Measurements from ENCODE around the gene UNC5A.
A peak's percentile ranks its signal among the peaks of the same experiment; 100 is the strongest.

UNC5A gene

DNA sequence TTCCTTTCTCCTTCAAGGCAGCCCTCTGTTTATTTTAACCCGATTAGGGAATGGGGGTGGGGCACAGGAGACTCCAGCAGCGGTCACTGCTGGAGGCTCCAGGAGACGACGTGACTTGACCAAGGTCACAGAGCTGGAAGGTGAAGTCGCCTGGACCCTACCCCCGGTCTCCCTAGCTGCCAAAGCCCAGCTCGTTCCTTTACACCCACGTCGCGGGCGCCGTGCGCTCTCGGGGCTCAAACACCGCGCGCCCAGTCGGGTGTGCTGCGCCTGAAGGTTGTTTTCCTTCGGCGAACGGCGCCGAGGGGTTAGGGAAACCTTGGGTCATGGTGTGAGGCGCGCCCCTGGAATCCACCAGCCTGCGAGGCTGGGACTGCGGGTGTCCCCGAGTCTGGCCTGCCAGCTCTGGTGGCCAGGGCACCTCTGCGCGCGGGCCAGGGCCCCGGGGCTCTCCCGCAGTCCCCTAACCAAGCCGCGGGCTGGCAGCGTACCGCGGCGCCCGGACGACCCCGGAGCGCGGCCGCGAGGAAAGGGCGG, 747 bp upstream of the UNC5A start:
- Histone ChIP-seq H2BK15ac (replicated peaks; ENCODE audit: low read depth) (no peak overlapping the region), H3K9ac (ENCODE audit: low read length) (no peak overlapping the region), H2BK5ac (ENCODE audit: low read length) (no peak overlapping the region), H3K4me3 (ENCODE audit: low read length) (peak overlapping the region; percentile 22), H3K56ac (ENCODE audit: low read length) (peak overlapping the region; percentile 25), H3K23ac (ENCODE audit: low read length) (no peak overlapping the region), H3K36me3 (ENCODE audit: control insufficient read depth, insufficient read depth, low read length) (no peaks in the 10 kb centered on the region), H2AK5ac (ENCODE audit: low read length) (no peak overlapping the region), H3K18ac (ENCODE audit: low read length) (no peak overlapping the region), H3K27me3 (ENCODE audit: insufficient read depth, low read length, poor library complexity) (peaks cover 30% of the 10 kb centered on the region), H3K4ac (ENCODE audit: low read depth, low read length) (no peak overlapping the region), H3K27ac (ENCODE audit: low read depth, low read length) (no peak overlapping the region), H3K79me1 (ENCODE audit: low read length) (no peaks in the 10 kb centered on the region), H2BK120ac (ENCODE audit: low read depth, low read length) (no peak overlapping the region), H4K8ac (ENCODE audit: low read depth, low read length) (no peak overlapping the region), H3K79me2 (ENCODE audit: control insufficient read depth, insufficient read depth, low read length) (no peaks in the 10 kb centered on the region), H4K5ac (ENCODE audit: low read length) (no peak overlapping the region), H3K4me2 (ENCODE audit: low read length) (peak overlapping the region; percentile 83), H3K4me1 (ENCODE audit: control insufficient read depth, low read depth, low read length) (peaks cover 2% of the 10 kb centered on the region)
- peak; percentile 47 for DNase-seq
- WGBS (ENCODE audit: extremely low coverage, insufficient coverage, low lambda C conversion rate): no CpG with 5 or more reads among the region's 48 CpGs

DNA sequence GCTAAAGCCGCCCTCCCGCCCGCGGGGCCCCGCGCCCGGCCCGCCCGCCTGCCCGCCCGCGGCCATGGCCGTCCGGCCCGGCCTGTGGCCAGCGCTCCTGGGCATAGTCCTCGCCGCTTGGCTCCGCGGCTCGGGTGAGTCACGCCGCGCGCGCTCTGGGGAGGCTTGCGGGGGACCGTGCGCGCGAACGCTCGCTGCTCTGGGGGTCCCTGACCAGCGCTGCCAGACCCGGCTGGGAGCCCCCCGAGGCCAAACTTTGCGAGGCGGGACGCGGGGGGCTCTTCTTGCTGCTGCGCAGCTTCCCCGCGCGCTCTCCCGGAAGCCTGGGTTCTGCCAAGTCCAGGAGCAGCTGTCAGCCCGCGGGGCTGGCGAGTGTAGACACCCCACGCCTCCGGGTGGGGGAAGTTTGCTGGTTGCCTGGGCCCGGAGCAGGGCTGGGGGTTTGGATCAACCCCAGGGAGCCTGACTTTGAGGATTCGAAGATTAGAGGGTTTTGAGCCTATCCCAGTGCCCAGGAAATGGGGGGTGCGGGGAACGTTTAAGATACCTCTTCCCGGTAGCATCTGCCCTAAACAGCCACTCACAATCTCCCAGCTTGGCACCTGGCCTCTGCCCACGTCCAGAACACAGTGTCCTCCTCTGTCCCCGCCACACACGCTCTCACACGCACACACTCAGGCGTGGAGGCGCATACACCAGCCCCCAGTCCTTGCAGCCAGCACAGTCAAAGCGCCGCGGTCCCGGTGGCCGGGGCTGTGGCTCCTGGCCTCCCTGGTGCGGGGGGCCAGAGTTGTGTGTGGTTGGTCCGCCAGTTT, 535 bp downstream of the UNC5A start:
- Histone ChIP-seq H3K36me3 (ENCODE audit: control insufficient read depth, insufficient read depth, low read length) (no peaks in the 10 kb centered on the region), H3K4me3 (ENCODE audit: low read length) (no peak overlapping the region), H3K23ac (ENCODE audit: low read length) (no peak overlapping the region), H3K79me2 (ENCODE audit: control insufficient read depth, insufficient read depth, low read length) (no peaks in the 10 kb centered on the region), H2BK5ac (ENCODE audit: low read length) (no peak overlapping the region), H2BK15ac (replicated peaks; ENCODE audit: low read depth) (no peak overlapping the region), H2AK5ac (ENCODE audit: low read length) (no peak overlapping the region), H4K5ac (ENCODE audit: low read length) (no peak overlapping the region), H3K56ac (ENCODE audit: low read length) (peak overlapping the region; percentile 42), H2BK120ac (ENCODE audit: low read depth, low read length) (no peak overlapping the region), H3K9ac (ENCODE audit: low read length) (peak overlapping the region; percentile 27), H3K27ac (ENCODE audit: low read depth, low read length) (no peak overlapping the region), H3K4me1 (ENCODE audit: control insufficient read depth, low read depth, low read length) (peaks cover 2% of the 10 kb centered on the region), H3K4me2 (ENCODE audit: low read length) (peak overlapping the region; percentile 46), H3K4ac (ENCODE audit: low read depth, low read length) (no peak overlapping the region), H3K79me1 (ENCODE audit: low read length) (no peaks in the 10 kb centered on the region), H3K18ac (ENCODE audit: low read length) (no peak overlapping the region), H3K27me3 (ENCODE audit: insufficient read depth, low read length, poor library complexity) (peaks cover 30% of the 10 kb centered on the region), H4K8ac (ENCODE audit: low read depth, low read length) (no peak overlapping the region)
- no CpG with 5 or more reads among the region's 68 CpGs for WGBS (ENCODE audit: extremely low coverage, insufficient coverage, low lambda C conversion rate)
- no peak for DNase-seq

DNA sequence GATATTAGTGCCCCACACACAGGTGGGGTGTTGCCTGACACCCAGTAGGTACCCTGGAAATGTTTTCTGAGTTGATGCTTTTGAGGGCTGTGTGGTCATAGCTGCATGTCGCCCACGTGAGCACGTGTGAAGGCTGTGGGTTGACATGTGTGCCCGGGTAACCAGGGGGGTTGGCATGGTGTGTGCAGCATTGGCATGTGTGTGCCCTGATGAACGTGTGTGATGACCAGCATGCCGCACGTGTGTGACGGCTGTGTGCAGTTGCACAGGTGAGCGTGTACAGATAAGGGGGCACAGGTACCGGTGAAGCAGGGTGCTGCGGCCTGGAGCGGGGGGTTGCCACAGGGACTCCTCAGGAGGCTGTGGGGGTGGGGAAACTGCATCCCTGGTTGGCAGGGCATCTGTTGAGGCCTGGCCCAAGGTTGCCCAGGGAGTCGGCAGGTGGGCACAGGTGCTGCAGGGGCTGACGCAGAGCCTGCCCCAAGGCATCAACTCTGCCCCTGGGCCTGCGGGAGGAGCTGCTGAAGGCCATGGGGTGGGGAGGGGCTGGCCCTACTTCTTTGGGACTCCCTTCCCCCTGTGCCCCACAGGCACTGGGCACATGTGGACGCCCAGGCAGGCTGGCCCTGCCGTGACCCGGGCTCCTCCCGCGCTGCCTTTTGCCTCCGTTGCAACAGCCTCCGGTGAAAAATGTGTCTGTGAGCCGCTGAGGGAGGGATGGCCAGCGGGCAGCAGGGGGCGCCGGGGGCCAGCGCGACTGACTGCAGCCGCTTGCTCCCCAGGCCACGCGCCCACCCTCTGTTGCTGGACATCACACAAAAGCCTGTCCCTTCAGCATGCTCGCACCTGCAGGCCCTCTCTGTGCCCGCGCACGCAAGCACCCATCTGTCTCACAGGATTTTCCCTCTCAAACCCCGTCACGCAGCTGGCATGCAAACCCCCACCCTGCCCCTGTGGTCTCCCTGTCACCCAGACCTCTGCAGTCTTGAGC, 2.2 kb downstream of the UNC5A start:
- WGBS (ENCODE audit: extremely low coverage, insufficient coverage, low lambda C conversion rate): no CpG with 5 or more reads among the region's 37 CpGs
- Histone ChIP-seq H3K4me1 (ENCODE audit: control insufficient read depth, low read depth, low read length) (peaks cover 2% of the 10 kb centered on the region), H3K27me3 (ENCODE audit: insufficient read depth, low read length, poor library complexity) (peaks cover 32% of the 10 kb centered on the region), H3K18ac (ENCODE audit: low read length) (no peak overlapping the region), H3K56ac (ENCODE audit: low read length) (no peak overlapping the region), H3K79me2 (ENCODE audit: control insufficient read depth, insufficient read depth, low read length) (no peaks in the 10 kb centered on the region), H2BK15ac (replicated peaks; ENCODE audit: low read depth) (no peak overlapping the region), H3K27ac (ENCODE audit: low read depth, low read length) (no peak overlapping the region), H4K5ac (ENCODE audit: low read length) (no peak overlapping the region), H3K23ac (ENCODE audit: low read length) (peak overlapping the region; percentile 89), H3K9ac (ENCODE audit: low read length) (no peak overlapping the region), H2BK5ac (ENCODE audit: low read length) (no peak overlapping the region), H3K4ac (ENCODE audit: low read depth, low read length) (no peak overlapping the region), H2AK5ac (ENCODE audit: low read length) (no peak overlapping the region), H3K79me1 (ENCODE audit: low read length) (no peaks in the 10 kb centered on the region), H2BK120ac (ENCODE audit: low read depth, low read length) (no peak overlapping the region), H4K8ac (ENCODE audit: low read depth, low read length) (no peak overlapping the region), H3K4me2 (ENCODE audit: low read length) (no peak overlapping the region), H3K36me3 (ENCODE audit: control insufficient read depth, insufficient read depth, low read length) (no peaks in the 10 kb centered on the region), H3K4me3 (ENCODE audit: low read length) (no peak overlapping the region)
- DNase-seq: peak; percentile 45

DNA sequence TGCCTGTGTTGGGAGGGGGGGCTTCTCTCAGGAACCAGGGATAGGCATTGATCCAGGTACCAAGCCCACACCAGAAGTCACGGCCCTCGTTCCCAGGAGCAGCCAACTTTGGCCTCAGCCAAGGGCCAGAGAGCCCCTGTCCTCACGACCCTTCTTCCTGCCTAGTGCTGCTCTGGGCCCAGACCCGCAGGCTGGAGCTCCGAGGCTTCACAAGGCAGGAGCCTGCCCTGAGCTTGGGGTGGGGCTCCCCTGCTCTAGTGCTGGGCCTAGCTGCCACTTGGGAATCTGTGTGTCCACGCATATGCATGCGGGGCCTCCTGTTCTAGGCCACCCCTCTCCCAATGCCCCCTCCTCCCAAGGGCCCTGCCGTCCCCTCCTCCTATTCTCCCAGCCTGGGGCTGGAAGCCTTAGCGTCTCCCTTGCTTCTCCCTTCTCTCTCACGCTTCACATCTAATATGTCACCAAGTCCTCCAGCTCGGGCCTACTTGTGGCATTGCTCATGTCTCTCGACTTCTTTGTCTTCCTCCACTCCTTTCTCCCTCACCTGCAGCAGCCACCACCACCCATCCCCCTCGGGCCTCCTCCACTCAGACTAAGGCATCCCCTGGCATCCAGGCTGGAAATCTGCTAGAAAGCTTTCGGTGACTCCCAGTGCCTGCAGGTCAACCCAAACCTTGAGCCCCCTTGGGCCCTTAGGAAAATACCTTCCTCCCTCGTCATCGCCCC, 3.4 kb downstream of the UNC5A start:
- H3K4me3 ChIP-seq (ENCODE audit: low read length): no peak overlapping the region
- no peak overlapping the region for H2AK5ac ChIP-seq (ENCODE audit: low read length)
- H3K4me1 ChIP-seq (ENCODE audit: control insufficient read depth, low read depth, low read length): peaks cover 2% of the 10 kb centered on the region

GRCh38 chr5:176814313-176814685, 3.9 kb downstream of the UNC5A start:
- Histone ChIP-seq H3K4me3 (ENCODE audit: low read length) (no peak overlapping the region), H3K4me1 (ENCODE audit: control insufficient read depth, low read depth, low read length) (peaks cover under 1% of the 10 kb centered on the region), H2BK120ac (ENCODE audit: low read depth, low read length) (no peak overlapping the region), H2BK15ac (replicated peaks; ENCODE audit: low read depth) (no peak overlapping the region), H2BK5ac (ENCODE audit: low read length) (no peak overlapping the region), H3K4me2 (ENCODE audit: low read length) (no peak overlapping the region), H3K27me3 (ENCODE audit: insufficient read depth, low read length, poor library complexity) (peaks cover 25% of the 10 kb centered on the region), H3K9ac (ENCODE audit: low read length) (no peak overlapping the region), H3K79me1 (ENCODE audit: low read length) (no peaks in the 10 kb centered on the region), H2AK5ac (ENCODE audit: low read length) (no peak overlapping the region), H3K27ac (ENCODE audit: low read depth, low read length) (no peak overlapping the region), H4K8ac (ENCODE audit: low read depth, low read length) (no peak overlapping the region), H3K56ac (ENCODE audit: low read length) (no peak overlapping the region), H3K23ac (ENCODE audit: low read length) (no peak overlapping the region), H3K4ac (ENCODE audit: low read depth, low read length) (no peak overlapping the region), H4K5ac (ENCODE audit: low read length) (no peak overlapping the region), H3K36me3 (ENCODE audit: control insufficient read depth, insufficient read depth, low read length) (no peaks in the 10 kb centered on the region), H3K79me2 (ENCODE audit: control insufficient read depth, insufficient read depth, low read length) (no peaks in the 10 kb centered on the region), H3K18ac (ENCODE audit: low read length) (no peak overlapping the region)
- no CpG with 5 or more reads among the region's 6 CpGs for WGBS (ENCODE audit: extremely low coverage, insufficient coverage, low lambda C conversion rate)
- no peak for DNase-seq

More for the DNA sequence above, 3.4 kb downstream of the UNC5A start:
- Histone ChIP-seq H4K8ac (ENCODE audit: low read depth, low read length) (no peak overlapping the region), H2BK15ac (replicated peaks; ENCODE audit: low read depth) (no peak overlapping the region), H2BK5ac (ENCODE audit: low read length) (no peak overlapping the region), H3K9ac (ENCODE audit: low read length) (no peak overlapping the region), H3K4me2 (ENCODE audit: low read length) (no peak overlapping the region), H3K56ac (ENCODE audit: low read length) (no peak overlapping the region), H3K18ac (ENCODE audit: low read length) (no peak overlapping the region), H3K27me3 (ENCODE audit: insufficient read depth, low read length, poor library complexity) (peaks cover 29% of the 10 kb centered on the region), H3K23ac (ENCODE audit: low read length) (no peak overlapping the region), H3K36me3 (ENCODE audit: control insufficient read depth, insufficient read depth, low read length) (no peaks in the 10 kb centered on the region), H3K4ac (ENCODE audit: low read depth, low read length) (no peak overlapping the region), H3K27ac (ENCODE audit: low read depth, low read length) (no peak overlapping the region), H3K79me1 (ENCODE audit: low read length) (no peaks in the 10 kb centered on the region), H3K79me2 (ENCODE audit: control insufficient read depth, insufficient read depth, low read length) (no peaks in the 10 kb centered on the region), H4K5ac (ENCODE audit: low read length) (no peak overlapping the region), H2BK120ac (ENCODE audit: low read depth, low read length) (no peak overlapping the region)
- no CpG with 5 or more reads among the region's 16 CpGs for WGBS (ENCODE audit: extremely low coverage, insufficient coverage, low lambda C conversion rate)
- no peak for DNase-seq
